Measurements from ENCODE around the gene KIAA1755.

DNA sequence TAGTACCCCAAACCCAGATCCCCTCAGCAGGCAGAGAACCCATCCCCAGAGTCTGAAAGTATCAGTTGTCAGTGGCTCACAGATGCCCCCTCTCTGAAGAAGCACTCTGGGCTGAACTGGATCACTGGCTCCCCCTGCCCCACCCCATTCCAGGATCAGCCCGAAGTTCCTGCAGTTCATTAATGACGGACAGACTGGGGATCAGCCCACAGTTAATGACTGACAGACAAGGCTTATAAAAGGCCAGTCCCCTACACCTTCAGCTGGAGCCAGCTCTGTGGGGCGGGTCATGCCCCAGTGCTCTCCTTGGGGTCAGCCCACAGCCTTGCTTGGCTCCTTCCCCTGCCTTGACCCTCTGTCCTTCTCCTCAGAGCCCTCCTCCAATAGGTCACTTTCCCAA is 21.7 kb downstream of the KIAA1755 start:
- no peak for TF ChIP-seq POLR2A (IDR thresholded peaks at IDR 0.05; ENCODE audit: low read length)
- no peak for TF ChIP-seq GATA1 (IDR thresholded peaks at IDR 0.05; ENCODE audit: low read depth, low read length)

Data from erythroblast (primary cell).